Calu3 (cell line): ENCODE data around the gene OR51E1. TPM values are rescaled to one million over a fixed set of nuclear protein-coding genes. Genes with fewer than 3 reads are reported as not detected.

Experiments
- BruUV-seq: library from RNA; stranded (reverse); fragments of 400-500 nt; replicated peaks from 2 replicates; lab custom pipeline; 2021; lab: Mats Ljungman, UMichigan
- CTCF ChIA-PET: fragments of 300-600 bp; sonication (Branson Sonifier 250); formaldehyde crosslinking; loops from one replicate; lab custom pipeline; 2022; ENCODE audit warnings: antibody characterized with exemption; lab: Charles Lee
- DNase-seq: peaks from one replicate; pipeline ENCODE4 v3.0.0; 2022
- H3K27ac Mint-ChIP-seq: one replicate; pipeline ENCODE4 v1.8.0; 2022; ENCODE audit warnings: mixed read lengths; ENCODE audit not compliant: unreplicated experiment
- H3K27me3 Mint-ChIP-seq: one replicate; pipeline ENCODE4 v1.8.0; 2022; ENCODE audit warnings: mixed read lengths; ENCODE audit not compliant: unreplicated experiment
- H3K36me3 Mint-ChIP-seq: one replicate; pipeline ENCODE4 v1.8.0; 2022; ENCODE audit warnings: mild to moderate bottlenecking, moderate library complexity, mixed read lengths; ENCODE audit not compliant: insufficient read depth, unreplicated experiment
- H3K4me1 Mint-ChIP-seq: one replicate; pipeline ENCODE4 v1.8.0; 2022; ENCODE audit warnings: mild to moderate bottlenecking, low read depth, mixed read lengths; ENCODE audit not compliant: unreplicated experiment
- H3K4me3 Mint-ChIP-seq: one replicate; pipeline ENCODE4 v1.8.0; 2022; ENCODE audit warnings: mild to moderate bottlenecking, low read depth, moderate library complexity, mixed read lengths; ENCODE audit not compliant: unreplicated experiment
- H3K9me3 Mint-ChIP-seq: one replicate; pipeline ENCODE4 v1.8.0; 2022; ENCODE audit warnings: low read depth, mixed read lengths; ENCODE audit not compliant: unreplicated experiment
- CTCF ChIP-seq: fragments of 200-600 bp; IDR thresholded peaks from one replicate; pipeline ENCODE4 v1.8.0; 2022; ENCODE audit warnings: antibody characterized with exemption; ENCODE audit not compliant: unreplicated experiment
- intact Hi-C: fragments of 100-400 bp; cut with micrococcal nuclease; formaldehyde crosslinking; loops from one replicate; pipeline ENCODE4 v1.10.0; 2022; ENCODE audit not compliant: unreplicated experiment
- total RNA-seq: library from RNA; stranded (reverse); gene quantifications from 2 replicates; pipeline ENCODE4 v1.2.3, GENCODE V29; 2022

The OR51E1 gene
- total RNA-seq, 1 experiment from 2014 or later: not detected

DNA sequence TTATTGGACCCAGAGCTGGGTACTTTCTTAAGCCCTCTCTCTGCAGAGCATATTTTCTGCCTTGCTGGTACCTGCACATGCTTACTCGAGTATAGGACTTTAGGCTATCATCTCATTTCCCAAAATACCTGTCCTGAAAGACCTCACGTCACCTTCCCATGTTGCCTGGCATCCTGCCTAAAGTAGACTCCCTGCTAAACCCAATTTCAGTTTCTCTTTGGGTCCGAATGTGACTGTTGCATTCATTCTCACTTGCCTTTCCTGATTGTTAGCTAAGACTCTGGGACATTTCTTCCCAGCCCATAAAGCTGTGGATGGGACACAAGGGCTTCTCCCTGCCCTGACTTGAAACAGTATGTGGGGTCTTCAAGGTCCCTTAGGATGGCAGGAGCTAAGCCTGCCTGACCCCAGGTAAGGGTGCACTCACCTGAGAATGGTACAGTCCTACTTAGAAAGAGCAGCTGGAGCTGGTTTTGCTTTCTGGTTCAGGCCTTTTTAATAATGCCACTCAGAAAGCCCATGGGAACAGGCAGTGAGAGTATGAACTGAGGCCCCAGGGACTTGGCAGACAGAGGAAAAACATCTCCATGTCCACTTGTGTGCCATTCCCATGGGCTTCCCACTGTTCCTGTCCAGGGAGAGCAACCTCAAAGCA, 41.0 kb downstream of the OR51E1 start:
- no peaks in the 10 kb centered on the region for H3K36me3 Mint-ChIP-seq
- CTCF ChIA-PET: no interaction called here
- no TSS peak for BruUV-seq
- TF ChIP-seq CTCF: no peak
- H3K9me3 Mint-ChIP-seq: no peaks in the 10 kb centered on the region
- intact Hi-C loops: no loop called here
- H3K4me3 Mint-ChIP-seq: no peak overlapping the region
- H3K4me1 Mint-ChIP-seq: no peaks in the 10 kb centered on the region
- no peak for DNase-seq
- no peaks in the 10 kb centered on the region for H3K27me3 Mint-ChIP-seq
- no peak overlapping the region for H3K27ac Mint-ChIP-seq

- no peak overlapping the region for H3K27ac Mint-ChIP-seq
- H3K9me3 Mint-ChIP-seq: no peaks in the 10 kb centered on the region
- no TSS peak for BruUV-seq
- intact Hi-C loops: no loop called here
- CTCF ChIA-PET: no interaction called here
- TF ChIP-seq CTCF: no peak
- no peaks in the 10 kb centered on the region for H3K36me3 Mint-ChIP-seq
- H3K4me1 Mint-ChIP-seq: no peaks in the 10 kb centered on the region
- H3K4me3 Mint-ChIP-seq: no peak overlapping the region
- H3K27me3 Mint-ChIP-seq: no peaks in the 10 kb centered on the region
- DNase-seq: no peak
These were observed 51.7 kb downstream of the OR51E1 start for GRCh38 chr11:4695442-4695841.

GRCh38 chr11:4697585-4697984, 53.8 kb downstream of the OR51E1 start, which contains the start of gene OR51E2:
OR51E2 (minus strand) TSS chr11:4697853; CDS start chr11:4682711, 15,142 bp downstream.
- Mint-ChIP-seq H3K4me1 (no peaks in the 10 kb centered on the region), H3K36me3 (no peaks in the 10 kb centered on the region), H3K27ac (no peak within 1 kb of the TSS), H3K9me3 (no peaks in the 10 kb centered on the region), H3K4me3 (no peak within 1 kb of the TSS), H3K27me3 (no peaks in the 10 kb centered on the region)
- BruUV-seq: no TSS peak
- DNase-seq: no peak
- intact Hi-C loops: no loop called here
- no peak for TF ChIP-seq CTCF
- CTCF ChIA-PET: no interaction called here

DNA sequence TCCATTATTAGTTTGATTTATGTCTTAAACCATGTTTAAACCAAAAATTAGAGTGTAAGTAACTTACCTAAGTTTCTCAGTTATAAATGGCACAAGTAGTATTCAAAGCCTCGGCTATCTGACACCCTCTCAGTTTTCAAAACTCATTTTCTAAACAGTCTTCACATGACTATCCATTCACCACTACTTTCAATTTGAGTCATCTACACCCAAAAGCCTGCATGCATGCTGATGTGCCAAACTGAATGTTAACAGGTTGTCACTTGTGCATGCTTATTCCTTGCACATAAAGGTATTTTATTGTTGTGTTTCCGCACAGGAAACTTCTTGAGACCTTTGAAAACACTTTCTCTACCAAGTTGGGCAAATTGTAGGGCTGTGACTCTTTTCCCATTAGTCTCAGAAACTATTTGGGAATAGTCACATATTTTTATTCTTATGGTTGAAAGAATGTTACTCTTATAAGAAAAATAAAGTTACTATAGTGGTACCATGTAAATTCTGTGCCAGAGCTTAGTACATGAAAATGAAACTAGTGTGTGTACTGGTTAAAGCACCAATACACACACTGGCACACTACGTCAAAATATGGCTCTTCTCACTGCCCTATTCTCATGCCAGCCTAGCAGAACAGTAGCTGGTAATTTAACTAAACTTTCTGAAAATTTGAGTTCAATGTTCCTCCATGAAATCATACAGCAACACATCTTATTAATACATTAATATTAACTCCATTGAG, 56.1 kb downstream of the OR51E1 start:
- H3K27me3 Mint-ChIP-seq: no peaks in the 10 kb centered on the region
- H3K4me3 Mint-ChIP-seq: no peak overlapping the region
- no TSS peak for BruUV-seq
- CTCF ChIA-PET: no interaction called here
- intact Hi-C loops: no loop called here
- TF ChIP-seq CTCF: no peak
- H3K36me3 Mint-ChIP-seq: no peaks in the 10 kb centered on the region
- H3K4me1 Mint-ChIP-seq: no peaks in the 10 kb centered on the region
- H3K27ac Mint-ChIP-seq: no peak overlapping the region
- H3K9me3 Mint-ChIP-seq: no peaks in the 10 kb centered on the region
- no peak for DNase-seq
